ENCODE measurements around the gene CCDC187. TPM values are rescaled to one million over a fixed set of nuclear protein-coding genes. Genes with fewer than 3 reads are reported as not detected.

CCDC187 gene
- polyA plus RNA-seq, 1 donor (not counting 4 experiments of a cell fraction or from before 2014, with no cell fraction given): 0.03 TPM

GRCh38 chr9:136308702-136309053, 4.8 kb upstream of the CCDC187 start:
- H2AFZ ChIP-seq (ENCODE audit: control insufficient read depth, low read length): no peak overlapping the region
- H3K4me2 ChIP-seq (ENCODE audit: control insufficient read depth, extremely low read depth, insufficient read depth, low read depth, low read length): no peak overlapping the region
- no peak overlapping the region for H3K9ac ChIP-seq (ENCODE audit: control insufficient read depth, extremely low read depth, insufficient read depth, low read length)
- H4K20me1 ChIP-seq (ENCODE audit: control insufficient read depth, extremely low read depth, insufficient read depth, low read length): no peaks in the 10 kb centered on the region
- peaks cover 8% of the 10 kb centered on the region for H3K4me1 ChIP-seq (ENCODE audit: control insufficient read depth, extremely low read depth, insufficient read depth, low read length)
- H3K9me1 ChIP-seq (ENCODE audit: control insufficient read depth, extremely low read depth, insufficient read depth, low read length): no peaks in the 10 kb centered on the region
- no peak overlapping the region for H3K27ac ChIP-seq (ENCODE audit: control insufficient read depth, insufficient read depth, low read length)
- dilution Hi-C loops (cut with MboI; ENCODE audit: extremely low pct_ligation_motif_present, low sequenced_read_pairs): no loop called here
- no peaks in the 10 kb centered on the region for H3K79me2 ChIP-seq (ENCODE audit: control insufficient read depth, insufficient read depth, low read length)
- peaks cover 31% of the 10 kb centered on the region for H3K27me3 ChIP-seq (ENCODE audit: control insufficient read depth, extremely low read depth, insufficient read depth, low read length)
- FAIRE-seq (no peak), DNase-seq (ENCODE audit: low read depth, low spot score) (no peak)
- no peaks in the 10 kb centered on the region for H3K36me3 ChIP-seq (ENCODE audit: control insufficient read depth in 2 of 2, extremely low read depth in 1 of 2, insufficient read depth in 2 of 2, low read length in 2 of 2)
- no peaks in the 10 kb centered on the region for H3K9me3 ChIP-seq (ENCODE audit: control insufficient read depth, low read depth, low read length)
- TF ChIP-seq CTCF (optimal IDR thresholded peaks at IDR 0.05 in 1 of 3, IDR thresholded peaks at IDR 0.05 in 1 of 3, conservative IDR thresholded peaks at IDR 0.05 in 1 of 3; ENCODE audit: extremely low read depth in 1 of 3, insufficient read depth in 2 of 3, low read length in 3 of 3) (no peak), EZH2 (IDR thresholded peaks at IDR 0.05; ENCODE audit: low read length) (no peak)
- H3K4me3 ChIP-seq (ENCODE audit: control insufficient read depth in 2 of 3, extremely low read depth in 1 of 3, insufficient read depth in 2 of 3, low read depth in 1 of 3, low read length in 3 of 3): no peak overlapping the region

DNA sequence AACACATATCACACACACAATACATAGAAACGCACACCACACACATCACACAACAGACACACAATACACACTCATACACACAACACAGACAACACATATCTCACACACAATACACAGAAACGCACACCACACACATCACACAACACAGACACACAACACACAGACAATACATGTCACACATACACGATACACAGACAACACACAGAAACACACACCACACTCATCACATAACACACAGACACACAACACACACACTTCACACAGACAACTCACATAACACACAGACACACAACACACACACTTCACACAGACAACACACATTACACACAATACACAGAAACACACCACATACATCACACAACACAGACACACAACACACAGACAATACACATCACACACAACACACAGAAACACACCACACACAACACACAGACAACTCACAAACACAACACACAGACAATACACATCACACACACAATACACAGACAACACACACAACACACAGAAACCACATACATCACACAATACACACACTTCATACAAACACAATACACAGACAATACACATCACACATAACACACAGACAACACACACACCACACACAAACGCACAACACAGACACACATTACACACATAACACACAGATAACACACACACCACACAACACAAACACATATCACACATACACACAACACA, 4.3 kb upstream of the CCDC187 start:
- FAIRE-seq: no peak
- Histone ChIP-seq H3K27me3 (ENCODE audit: control insufficient read depth, extremely low read depth, insufficient read depth, low read length) (peaks cover 31% of the 10 kb centered on the region), H3K79me2 (ENCODE audit: control insufficient read depth, insufficient read depth, low read length) (no peaks in the 10 kb centered on the region), H3K36me3 (ENCODE audit: control insufficient read depth in 2 of 2, extremely low read depth in 1 of 2, insufficient read depth in 2 of 2, low read length in 2 of 2) (no peaks in the 10 kb centered on the region), H3K9me1 (ENCODE audit: control insufficient read depth, extremely low read depth, insufficient read depth, low read length) (no peaks in the 10 kb centered on the region), H3K4me3 (ENCODE audit: control insufficient read depth in 2 of 3, extremely low read depth in 1 of 3, insufficient read depth in 2 of 3, low read depth in 1 of 3, low read length in 3 of 3) (no peak overlapping the region), H3K4me2 (ENCODE audit: control insufficient read depth, extremely low read depth, insufficient read depth, low read depth, low read length) (no peak overlapping the region), H3K9ac (ENCODE audit: control insufficient read depth, extremely low read depth, insufficient read depth, low read length) (no peak overlapping the region), H3K27ac (ENCODE audit: control insufficient read depth, insufficient read depth, low read length) (no peak overlapping the region), H4K20me1 (ENCODE audit: control insufficient read depth, extremely low read depth, insufficient read depth, low read length) (no peaks in the 10 kb centered on the region), H3K4me1 (ENCODE audit: control insufficient read depth, extremely low read depth, insufficient read depth, low read length) (peaks cover 13% of the 10 kb centered on the region), H3K9me3 (ENCODE audit: control insufficient read depth, low read depth, low read length) (no peaks in the 10 kb centered on the region), H2AFZ (ENCODE audit: control insufficient read depth, low read length) (no peak overlapping the region)
- dilution Hi-C loops (cut with MboI; ENCODE audit: extremely low pct_ligation_motif_present, low sequenced_read_pairs): no loop called here
- no peak for DNase-seq (ENCODE audit: low read depth, low spot score)
- no peak for TF ChIP-seq CTCF (optimal IDR thresholded peaks at IDR 0.05 in 1 of 3, IDR thresholded peaks at IDR 0.05 in 1 of 3, conservative IDR thresholded peaks at IDR 0.05 in 1 of 3; ENCODE audit: extremely low read depth in 1 of 3, insufficient read depth in 2 of 3, low read length in 3 of 3)
- TF ChIP-seq EZH2 (IDR thresholded peaks at IDR 0.05; ENCODE audit: low read length): no peak
